ENCODE results near the gene TGIF2LY. TPM values are rescaled to one million over a fixed set of nuclear protein-coding genes. Genes with fewer than 3 reads are reported as not detected.

TGIF2LY gene
- not detected in 5 replicates for total RNA-seq (2022; extraction: Qiagen RNA extraction)

GRCh38 chrY:3578767-3579166, at the start of gene TGIF2LY:
Gene TGIF2LY (plus strand): TSS chrY:3579067. CDS start chrY:3579245, 178 bp downstream.

